ENCODE data around the gene SH2D1B. TPM values are rescaled to one million over a fixed set of nuclear protein-coding genes. Genes with fewer than 3 reads are reported as not detected.

Gene SH2D1B
- total RNA-seq, result under 1 TPM; 0.33 to 0.84 TPM
- polyA plus RNA-seq, result under 1 TPM; 0.17 to 0.28 TPM

DNA sequence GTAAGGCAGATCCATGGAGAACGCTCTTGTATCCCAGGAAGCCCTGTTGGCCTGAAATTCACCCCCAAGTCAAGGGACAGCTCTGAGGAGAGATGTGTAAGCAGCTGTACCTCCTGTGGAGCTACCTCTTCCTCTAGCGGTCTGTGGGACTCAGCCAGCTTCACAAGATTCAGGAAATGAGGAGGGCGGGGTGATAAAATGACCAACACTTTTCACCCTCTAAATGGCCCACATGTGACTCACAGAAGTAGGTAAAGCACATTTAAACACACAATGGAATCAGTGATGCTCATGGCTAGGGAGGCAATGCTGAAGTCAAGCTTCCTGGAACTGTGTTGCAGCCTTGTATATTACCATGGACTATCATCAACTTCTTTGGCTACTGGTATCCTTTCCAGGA is at the start of gene SH2D1B:
TSS of gene SH2D1B (minus strand) at position 135 of the 400 bp plus-strand sequence. CDS start at position 15, 120 bp downstream.
- 82% methylated on average over 3 of the region's 3 CpGs for WGBS
- no peak for DNase-seq (ENCODE audit: low spot score)
- Histone ChIP-seq H3K36me3 (ENCODE audit: control insufficient read depth in 4 of 4, insufficient read depth in 3 of 4, low read depth in 1 of 4, low read length in 3 of 4) (no peaks in the 10 kb centered on the region), H3K9me3 (ENCODE audit: control insufficient read depth in 4 of 4, low read length in 3 of 4) (peaks cover 0 to 2% (median under 1%) of the 10 kb centered on the region in 4 donors), H3K4me1 (ENCODE audit: control insufficient read depth in 4 of 4, insufficient read depth in 4 of 4, low read length in 3 of 4) (no peaks in the 10 kb centered on the region), H3K9ac (ENCODE audit: low read depth in 1 of 2, low read length in 2 of 2) (no peak within 1 kb of the TSS), H3K27me3 (ENCODE audit: control insufficient read depth in 4 of 4, insufficient read depth in 4 of 4, low read length in 3 of 4) (peaks cover 0 to 6% (median 0%) of the 10 kb centered on the region in 4 donors), H3K4me3 (ENCODE audit: low read depth in 1 of 3, low read length in 3 of 3) (no peak within 1 kb of the TSS), H3K27ac (ENCODE audit: low read depth in 1 of 2, low read length in 2 of 2) (no peak within 1 kb of the TSS)
- TF ChIP-seq JUND (IDR thresholded peaks at IDR 0.05), result no peak
- TF ChIP-seq FOXA2 (IDR thresholded peaks at IDR 0.05), result no peak
- TF ChIP-seq, protein P1, sequence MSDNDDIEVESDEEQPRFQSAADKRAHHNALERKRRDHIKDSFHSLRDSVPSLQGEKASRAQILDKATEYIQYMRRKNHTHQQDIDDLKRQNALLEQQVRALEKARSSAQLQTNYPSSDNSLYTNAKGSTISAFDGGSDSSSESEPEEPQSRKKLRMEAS (IDR thresholded peaks at IDR 0.05), result no peak
- no peak for TF ChIP-seq GABPA (IDR thresholded peaks at IDR 0.05 in 1 of 2, conservative IDR thresholded peaks at IDR 0.05 in 1 of 2)
- TF ChIP-seq EGR1 (IDR thresholded peaks at IDR 0.05; ENCODE audit: low read depth in 2 of 2), result no peak
- TF ChIP-seq, protein P2, sequence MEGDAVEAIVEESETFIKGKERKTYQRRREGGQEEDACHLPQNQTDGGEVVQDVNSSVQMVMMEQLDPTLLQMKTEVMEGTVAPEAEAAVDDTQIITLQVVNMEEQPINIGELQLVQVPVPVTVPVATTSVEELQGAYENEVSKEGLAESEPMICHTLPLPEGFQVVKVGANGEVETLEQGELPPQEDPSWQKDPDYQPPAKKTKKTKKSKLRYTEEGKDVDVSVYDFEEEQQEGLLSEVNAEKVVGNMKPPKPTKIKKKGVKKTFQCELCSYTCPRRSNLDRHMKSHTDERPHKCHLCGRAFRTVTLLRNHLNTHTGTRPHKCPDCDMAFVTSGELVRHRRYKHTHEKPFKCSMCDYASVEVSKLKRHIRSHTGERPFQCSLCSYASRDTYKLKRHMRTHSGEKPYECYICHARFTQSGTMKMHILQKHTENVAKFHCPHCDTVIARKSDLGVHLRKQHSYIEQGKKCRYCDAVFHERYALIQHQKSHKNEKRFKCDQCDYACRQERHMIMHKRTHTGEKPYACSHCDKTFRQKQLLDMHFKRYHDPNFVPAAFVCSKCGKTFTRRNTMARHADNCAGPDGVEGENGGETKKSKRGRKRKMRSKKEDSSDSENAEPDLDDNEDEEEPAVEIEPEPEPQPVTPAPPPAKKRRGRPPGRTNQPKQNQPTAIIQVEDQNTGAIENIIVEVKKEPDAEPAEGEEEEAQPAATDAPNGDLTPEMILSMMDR (IDR thresholded peaks at IDR 0.05; ENCODE audit: low read depth, low read length, missing input control), result no peak
- TF ChIP-seq TAF1 (conservative IDR thresholded peaks at IDR 0.05), result no peak
- TF ChIP-seq NR2F2 (IDR thresholded peaks at IDR 0.05), result no peak
- no peak for TF ChIP-seq RAD21 (IDR thresholded peaks at IDR 0.05)
- no peak for TF ChIP-seq RXRA (IDR thresholded peaks at IDR 0.05)
- no peak for TF ChIP-seq HNF4A (conservative IDR thresholded peaks at IDR 0.05)
- TF ChIP-seq FOXA1 (IDR thresholded peaks at IDR 0.05), result no peak
- TF ChIP-seq ATF3 (IDR thresholded peaks at IDR 0.05), result no peak
- TF ChIP-seq, protein P3, sequence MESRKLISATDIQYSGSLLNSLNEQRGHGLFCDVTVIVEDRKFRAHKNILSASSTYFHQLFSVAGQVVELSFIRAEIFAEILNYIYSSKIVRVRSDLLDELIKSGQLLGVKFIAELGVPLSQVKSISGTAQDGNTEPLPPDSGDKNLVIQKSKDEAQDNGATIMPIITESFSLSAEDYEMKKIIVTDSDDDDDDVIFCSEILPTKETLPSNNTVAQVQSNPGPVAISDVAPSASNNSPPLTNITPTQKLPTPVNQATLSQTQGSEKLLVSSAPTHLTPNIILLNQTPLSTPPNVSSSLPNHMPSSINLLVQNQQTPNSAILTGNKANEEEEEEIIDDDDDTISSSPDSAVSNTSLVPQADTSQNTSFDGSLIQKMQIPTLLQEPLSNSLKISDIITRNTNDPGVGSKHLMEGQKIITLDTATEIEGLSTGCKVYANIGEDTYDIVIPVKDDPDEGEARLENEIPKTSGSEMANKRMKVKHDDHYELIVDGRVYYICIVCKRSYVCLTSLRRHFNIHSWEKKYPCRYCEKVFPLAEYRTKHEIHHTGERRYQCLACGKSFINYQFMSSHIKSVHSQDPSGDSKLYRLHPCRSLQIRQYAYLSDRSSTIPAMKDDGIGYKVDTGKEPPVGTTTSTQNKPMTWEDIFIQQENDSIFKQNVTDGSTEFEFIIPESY (IDR thresholded peaks at IDR 0.05), result no peak

- no peak for DNase-seq (ENCODE audit: low spot score)
- WGBS, result 94% methylated on average over 5 of the region's 5 CpGs
- no peak overlapping the region for H3K9ac ChIP-seq (ENCODE audit: low read depth in 1 of 2, low read length in 2 of 2)
- TF ChIP-seq JUND (IDR thresholded peaks at IDR 0.05) (no peak), REST (IDR thresholded peaks at IDR 0.05) (no peak), FOXA1 (IDR thresholded peaks at IDR 0.05) (no peak), RXRA (IDR thresholded peaks at IDR 0.05) (no peak), HNF4G (IDR thresholded peaks at IDR 0.05) (no peak), ATF3 (IDR thresholded peaks at IDR 0.05) (no peak), EGR1 (IDR thresholded peaks at IDR 0.05; ENCODE audit: low read depth in 2 of 2) (no peak), TAF1 (conservative IDR thresholded peaks at IDR 0.05) (no peak), NR2F2 (IDR thresholded peaks at IDR 0.05) (no peak), FOXA2 (IDR thresholded peaks at IDR 0.05) (no peak), HNF4A (conservative IDR thresholded peaks at IDR 0.05) (no peak), RAD21 (IDR thresholded peaks at IDR 0.05) (no peak), GABPA (IDR thresholded peaks at IDR 0.05 in 1 of 2, conservative IDR thresholded peaks at IDR 0.05 in 1 of 2) (no peak), SP1 (IDR thresholded peaks at IDR 0.05) (no peak)
- TF ChIP-seq, protein P1 (IDR thresholded peaks at IDR 0.05), result no peak
- TF ChIP-seq, protein P2 (IDR thresholded peaks at IDR 0.05; ENCODE audit: low read depth, low read length, missing input control), result no peak
- TF ChIP-seq, protein P3 (IDR thresholded peaks at IDR 0.05), result no peak
Measured at GRCh38 chr1:162458236-162458635, 46.3 kb upstream of the SH2D1B start.

More at GRCh38 chr1:162458236-162458635, 46.3 kb upstream of the SH2D1B start:
- Histone ChIP-seq H3K36me3 (ENCODE audit: control insufficient read depth in 4 of 4, insufficient read depth in 3 of 4, low read depth in 1 of 4, low read length in 3 of 4) (no peaks in the 10 kb centered on the region), H3K4me1 (ENCODE audit: control insufficient read depth in 4 of 4, insufficient read depth in 4 of 4, low read length in 3 of 4) (no peaks in the 10 kb centered on the region), H3K9me3 (ENCODE audit: control insufficient read depth in 4 of 4, low read length in 3 of 4) (no peaks in the 10 kb centered on the region), H3K4me3 (ENCODE audit: low read depth in 1 of 3, low read length in 3 of 3) (no peak overlapping the region), H3K27me3 (ENCODE audit: control insufficient read depth in 4 of 4, insufficient read depth in 4 of 4, low read length in 3 of 4) (no peaks in the 10 kb centered on the region), H3K27ac (ENCODE audit: low read depth in 1 of 2, low read length in 2 of 2) (no peak overlapping the region)
